Ishikawa (cell line): ENCODE measurements around the gene RBMS3.

ENCODE experiments used
- EGR1 ChIP-seq: IDR thresholded peaks from 2 replicates; pipeline ENCODE4 v1.6.1; 2012
- EP300 ChIP-seq: IDR thresholded peaks from 2 replicates; pipeline ENCODE4 v1.6.1; 2012; ENCODE audit warnings: borderline replicate concordance
- RAD21 ChIP-seq: IDR thresholded peaks from 2 replicates; pipeline ENCODE4 v1.6.1; 2012; ENCODE audit warnings: low read depth
- TEAD4 ChIP-seq: IDR thresholded peaks from 2 replicates; pipeline ENCODE4 v1.6.1; 2012
- ZBTB7A ChIP-seq: IDR thresholded peaks from 2 replicates; pipeline ENCODE4 v1.6.1; 2012; ENCODE audit warnings: low read depth

DNA sequence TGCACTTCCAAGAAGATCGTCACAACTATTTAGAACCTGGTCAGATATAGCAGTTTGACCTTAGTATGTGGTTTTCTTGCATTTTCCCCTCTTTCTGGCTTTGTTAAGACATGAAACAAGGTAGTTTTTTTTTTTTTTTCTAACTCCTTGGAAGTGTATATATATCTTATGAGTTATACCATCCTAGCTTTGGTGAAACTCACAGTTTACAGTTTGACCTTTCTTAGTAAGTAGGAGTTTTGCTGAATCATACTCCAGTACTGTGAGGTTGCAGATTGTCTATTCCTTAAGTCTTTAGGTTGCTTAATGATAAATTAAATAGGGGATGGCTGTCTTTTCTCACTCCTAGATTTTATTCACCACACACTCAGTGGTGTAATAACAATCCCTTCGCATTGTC, 325.0 kb downstream of the RBMS3 start:
- TF ChIP-seq ZBTB7A (no peak), RAD21 (no peak), EGR1 (no peak), TEAD4 (no peak), EP300 (no peak)
